GM21717 (cell line): ENCODE results near the gene MYBPC2.

Experiments used
- ATAC-seq: cut with Tn5 transposase; IDR thresholded peaks from one replicate; pipeline ENCODE4 v1.9.1; 2021; ENCODE audit warnings: mild to moderate bottlenecking, moderate library complexity; ENCODE audit not compliant: unreplicated experiment

Gene MYBPC2

GRCh38 chr19:50496189-50497021 is 63.7 kb downstream of the MYBPC2 start:
- ATAC-seq: no peak

DNA sequence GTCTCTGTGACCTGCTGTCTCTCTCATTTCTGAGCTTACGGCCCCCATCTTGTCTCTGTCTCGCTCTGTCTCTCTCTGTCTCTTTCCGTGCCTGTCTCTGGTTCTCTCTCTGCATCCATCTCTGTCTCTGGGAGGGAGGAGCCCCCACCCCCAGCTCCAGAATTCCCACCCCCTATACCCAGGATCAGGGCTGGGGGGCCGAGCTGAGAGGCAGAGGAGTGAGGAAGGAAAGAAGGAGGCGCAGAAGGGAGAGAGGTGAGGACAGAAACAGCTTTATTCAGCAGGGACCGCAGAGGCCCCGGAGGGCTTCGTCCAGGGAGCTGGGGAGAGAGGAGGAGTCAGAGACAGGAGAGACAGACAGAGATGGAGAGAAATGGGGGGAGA is 64.3 kb downstream of the MYBPC2 start:
- no peak for ATAC-seq

GRCh38 chr19:50498219-50499056 is 65.7 kb downstream of the MYBPC2 start:
- ATAC-seq: no peak

- ATAC-seq: no peak
Observed at GRCh38 chr19:50500060-50500752, 67.5 kb downstream of the MYBPC2 start.

DNA sequence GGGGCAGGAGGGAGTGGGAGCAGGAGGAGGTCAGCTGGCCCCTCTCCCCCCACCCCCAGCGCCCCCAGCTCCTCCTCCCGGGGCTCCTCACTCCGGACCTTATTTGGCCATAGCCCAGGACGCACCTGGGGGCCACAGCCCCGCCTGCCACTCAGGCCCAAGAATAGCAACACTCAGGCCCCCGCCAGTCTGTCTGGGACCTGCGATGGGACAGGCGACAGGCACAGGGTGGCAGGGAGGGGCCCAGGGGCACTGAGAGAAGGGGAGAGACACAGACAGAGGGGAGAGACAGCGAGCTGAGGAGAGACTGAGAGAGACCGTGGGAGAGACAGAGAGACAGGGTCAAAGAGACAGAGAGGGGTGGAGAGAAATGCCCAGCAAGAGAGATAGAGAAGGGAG is 68.1 kb downstream of the MYBPC2 start:
- ATAC-seq: no peak

DNA sequence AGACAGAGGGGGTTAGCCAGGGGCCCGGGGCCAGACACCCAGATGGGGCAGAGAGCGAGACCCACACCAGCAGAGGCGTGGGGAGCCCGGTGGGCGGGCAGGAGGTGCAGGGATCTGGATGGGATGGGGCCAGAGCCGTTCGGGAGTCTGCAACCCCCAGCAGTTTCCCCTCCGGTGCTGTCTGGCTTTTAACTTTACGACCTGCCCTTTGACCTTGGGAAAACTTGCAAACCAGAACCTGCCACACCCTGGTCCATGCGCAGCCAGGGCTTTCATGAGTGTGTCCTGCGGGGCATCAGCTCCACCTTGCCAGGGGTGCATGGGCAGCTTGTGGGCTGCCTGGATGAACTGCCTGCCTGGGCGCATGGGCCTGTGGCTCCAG is 68.5 kb downstream of the MYBPC2 start:
- ATAC-seq: no peak

- no peak for ATAC-seq
Observed at GRCh38 chr19:50501568-50502475, 69.1 kb downstream of the MYBPC2 start.

- ATAC-seq: no peak
Observed at GRCh38 chr19:50505856-50506611, 73.3 kb downstream of the MYBPC2 start.

GRCh38 chr19:50506700-50507099 is 74.0 kb downstream of the MYBPC2 start:
- no peak for ATAC-seq

GRCh38 chr19:50507376-50507775 is 74.7 kb downstream of the MYBPC2 start:
- ATAC-seq: no peak

- no peak for ATAC-seq
Observed at GRCh38 chr19:50508843-50509190, 76.1 kb downstream of the MYBPC2 start.

- ATAC-seq: no peak
Observed at GRCh38 chr19:50509366-50509765, 76.7 kb downstream of the MYBPC2 start.

DNA sequence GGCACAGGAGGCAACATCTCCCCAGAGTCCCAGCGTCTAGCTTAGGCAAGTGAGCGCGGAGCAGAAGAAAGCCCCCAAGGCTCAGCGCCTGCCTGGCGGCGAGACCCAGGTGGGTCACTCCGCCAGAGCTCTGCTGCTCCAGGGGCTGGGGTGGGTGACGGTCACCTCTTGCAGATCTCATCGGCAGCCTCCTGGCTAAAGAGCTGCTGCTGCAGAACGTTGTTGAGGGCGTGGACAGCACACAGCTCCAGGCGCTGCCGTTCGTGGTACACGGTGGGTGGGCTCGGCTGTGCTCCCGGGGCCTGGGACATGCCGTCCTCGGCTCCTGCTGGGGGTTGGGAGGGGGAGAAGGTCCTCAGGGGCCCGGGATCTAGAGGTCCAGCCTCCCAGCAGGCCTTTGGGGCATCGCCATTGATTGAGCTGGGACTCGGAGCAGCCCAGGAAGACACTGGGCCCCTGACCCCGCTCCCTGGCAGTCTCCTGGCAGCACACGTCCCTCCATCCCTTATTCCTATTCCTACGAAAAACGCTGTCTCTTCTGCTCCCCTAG is 77.5 kb downstream of the MYBPC2 start:
- no peak for ATAC-seq

GRCh38 chr19:50510700-50511068 is 78.0 kb downstream of the MYBPC2 start:
- ATAC-seq: no peak

DNA sequence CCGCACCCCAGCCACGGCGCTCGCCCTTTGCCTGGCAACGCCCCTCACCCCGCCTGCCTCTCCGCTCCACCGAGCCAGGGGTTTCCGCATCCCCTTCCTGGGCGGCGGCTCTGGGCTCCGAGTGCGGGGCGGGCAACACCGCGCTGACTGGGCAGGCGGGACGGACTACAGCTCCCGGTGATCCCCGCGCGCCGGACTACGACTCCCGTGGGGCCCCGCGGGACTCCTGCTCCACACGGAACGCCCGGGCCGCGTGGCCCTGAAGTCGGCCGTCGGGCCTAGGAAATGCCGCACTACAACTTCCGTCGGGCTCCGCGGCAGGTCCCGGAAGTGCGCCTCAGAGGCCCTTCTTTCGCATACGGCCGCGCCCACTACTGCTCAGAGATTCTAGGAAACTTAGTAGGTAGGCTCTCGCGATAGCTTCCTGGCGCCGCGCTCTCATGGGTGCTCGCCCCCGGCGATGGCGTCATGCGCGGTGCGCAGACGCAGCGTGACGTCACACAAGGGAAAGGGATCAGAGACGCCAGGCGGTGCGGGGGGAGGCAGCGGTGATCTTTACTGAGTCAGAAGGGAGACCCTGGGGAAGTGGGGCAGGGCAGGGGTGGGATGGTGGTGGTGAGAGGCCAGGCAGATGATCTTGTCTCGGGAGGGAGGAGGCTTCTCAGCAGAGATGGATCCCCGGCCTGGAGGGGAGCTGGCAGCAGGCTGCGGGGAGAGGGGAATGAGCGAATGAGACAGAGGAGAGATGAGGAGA is 78.6 kb downstream of the MYBPC2 start, which contains the start of gene JOSD2:
JOSD2 (minus strand) TSS at position 123 of the 754 bp plus-strand sequence. CDS start 760 bp downstream, outside the sequence.
- ATAC-seq: peak; percentile 72

DNA sequence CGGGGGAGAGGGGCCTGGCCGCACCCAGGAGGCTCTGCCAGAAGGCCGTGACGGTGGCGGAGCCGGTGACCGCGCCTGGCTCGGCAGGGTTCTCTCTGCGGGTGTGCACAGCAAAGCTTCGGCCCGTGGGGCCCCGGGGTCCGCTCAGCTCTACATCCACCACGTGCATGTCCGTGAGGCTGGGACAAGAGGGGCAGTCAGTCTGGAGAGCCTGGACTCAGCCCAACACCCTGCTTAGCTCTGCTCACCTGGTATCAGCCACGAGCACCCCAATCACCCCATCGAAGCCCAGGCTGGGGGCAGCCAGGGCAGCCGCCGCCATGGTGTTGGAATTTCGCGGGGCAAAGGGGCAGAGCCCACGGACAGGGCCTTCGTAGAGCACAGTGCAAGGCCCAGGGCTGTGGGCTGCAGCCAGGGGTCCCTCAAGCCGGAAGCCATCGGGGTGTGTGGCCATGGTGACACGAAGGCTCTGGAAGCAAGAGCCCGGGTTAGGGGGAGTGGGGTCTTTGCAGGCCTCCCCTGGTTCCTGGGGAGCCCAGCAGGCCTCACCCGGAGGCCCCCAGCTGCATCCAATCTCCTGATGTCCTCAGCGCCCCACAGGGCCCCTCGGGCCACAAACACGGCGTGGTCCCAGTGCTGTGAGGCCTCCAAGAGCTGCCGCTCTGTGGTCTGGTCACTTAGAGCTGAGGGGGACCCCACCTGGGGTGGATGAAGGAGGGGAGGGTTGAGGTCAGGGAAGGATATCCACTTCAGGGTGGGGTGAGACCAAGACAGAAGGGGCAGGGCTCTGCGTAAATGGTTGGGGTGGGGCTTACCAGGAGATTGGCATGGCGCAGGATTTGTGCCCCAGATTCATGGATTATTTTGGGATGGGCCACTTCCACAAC is 79.7 kb downstream of the MYBPC2 start:
- no peak for ATAC-seq

- no peak for ATAC-seq
Observed at GRCh38 chr19:50512999-50513745, 80.5 kb downstream of the MYBPC2 start.
